GM18505 (cell line): ENCODE data around the gene GLI1.

ENCODE experiments used
- ATAC-seq: cut with Tn5 transposase; IDR thresholded peaks from one replicate; pipeline ENCODE4 v1.9.1; 2021; ENCODE audit not compliant: unreplicated experiment
- POLR2A ChIP-seq: IDR thresholded peaks from 4 replicates; pipeline ENCODE4 v1.6.1; 2011; ENCODE audit warnings: borderline replicate concordance; ENCODE audit not compliant: insufficient read depth, insufficient read length; ENCODE audit errors: extremely low read depth

GLI1 gene

DNA sequence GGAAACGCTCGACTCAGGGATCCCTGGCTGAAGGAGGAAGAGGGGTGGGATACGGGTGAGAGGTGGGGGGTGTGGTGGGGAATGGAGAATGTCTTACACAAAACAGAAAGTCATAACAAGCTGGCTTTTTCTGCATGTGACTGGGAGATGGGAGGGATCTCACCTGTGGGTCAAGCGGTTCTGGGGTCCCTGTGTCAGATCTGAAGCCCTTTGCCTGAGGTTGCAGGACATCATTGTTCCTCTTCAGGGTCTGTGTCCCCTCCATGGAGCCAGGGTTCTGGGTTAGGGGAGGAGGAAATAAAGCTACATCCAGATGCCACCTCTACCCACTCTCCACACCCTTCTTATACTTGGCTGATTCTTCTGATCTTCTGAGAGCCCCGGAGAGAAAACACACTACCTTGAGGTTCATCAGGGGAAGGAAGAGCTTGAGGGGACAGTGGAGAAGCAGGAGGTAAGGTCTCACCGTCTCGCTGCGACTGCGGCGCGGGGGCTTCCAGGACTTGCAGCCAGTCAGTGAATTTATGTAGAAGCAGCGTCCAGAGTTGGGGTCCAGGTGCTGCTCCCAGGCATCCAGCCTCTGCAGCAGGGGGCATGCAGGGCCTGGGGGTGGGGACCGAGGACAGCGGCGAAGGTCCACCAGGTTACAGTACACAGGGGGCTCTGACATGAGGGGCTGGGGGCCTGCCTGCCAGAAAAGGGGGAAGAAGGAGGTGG is 17.6 kb downstream of the GLI1 start:
- peak; percentile 12 for TF ChIP-seq POLR2A
- no peak for ATAC-seq

GRCh38 chr12:57477710-57478681 is 18.4 kb downstream of the GLI1 start:
- ATAC-seq: no peak

GRCh38 chr12:57479043-57479375 is 19.4 kb downstream of the GLI1 start:
- TF ChIP-seq POLR2A: no peak
- ATAC-seq: no peak

More at GRCh38 chr12:57477710-57478681, 18.4 kb downstream of the GLI1 start:
- TF ChIP-seq POLR2A: peak; percentile 61

- ATAC-seq: peak; percentile 42
- TF ChIP-seq POLR2A: peak; percentile 44
Measured at GRCh38 chr12:57479376-57480115, 20.0 kb downstream of the GLI1 start, which contains the start of gene ARHGAP9. ARHGAP9 (minus strand) TSS chr12:57479866; CDS start chr12:57479406, 460 bp downstream.

DNA sequence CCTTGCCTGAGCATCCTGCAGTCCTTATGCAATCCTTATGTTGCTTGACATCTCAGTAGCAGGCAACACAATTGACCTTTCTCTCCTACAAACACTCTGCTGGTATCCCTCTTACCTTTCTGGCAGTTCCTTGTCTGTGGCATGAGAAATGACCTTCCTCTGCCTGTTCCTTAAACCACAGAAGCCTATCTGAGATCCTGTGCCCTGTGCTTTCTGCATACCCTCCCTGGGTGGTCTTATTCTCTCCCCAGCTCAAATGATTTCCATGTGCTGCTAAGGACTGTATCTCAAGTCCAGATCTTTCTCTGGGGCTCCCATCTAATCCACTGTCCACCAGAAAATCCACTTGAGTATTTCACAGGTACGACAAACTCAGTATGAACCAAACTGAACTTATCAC is 22.1 kb downstream of the GLI1 start:
- no peak for ATAC-seq
- TF ChIP-seq POLR2A: no peak

GRCh38 chr12:57483466-57483865 is 23.9 kb downstream of the GLI1 start:
- ATAC-seq: no peak
- TF ChIP-seq POLR2A: no peak

DNA sequence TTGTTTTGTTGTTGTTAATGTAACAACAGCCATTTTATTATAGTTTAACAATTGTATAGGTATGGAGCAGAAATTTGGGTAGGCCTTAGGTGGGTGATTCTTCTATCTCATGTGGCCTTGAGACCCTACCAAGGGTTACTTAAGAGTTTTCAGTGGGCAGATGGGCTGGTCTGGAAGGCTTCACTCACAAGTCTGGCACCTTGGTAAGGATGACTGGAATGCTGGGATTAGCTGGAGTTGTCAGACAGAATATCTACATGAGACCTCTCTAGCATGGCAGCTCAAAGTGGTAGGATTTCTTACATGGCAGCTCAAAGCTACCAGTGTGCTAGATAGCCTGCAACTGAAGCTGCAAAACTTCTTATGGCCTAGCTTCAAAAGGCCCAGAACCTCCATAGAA is 26.1 kb downstream of the GLI1 start:
- TF ChIP-seq POLR2A: no peak
- ATAC-seq: no peak

DNA sequence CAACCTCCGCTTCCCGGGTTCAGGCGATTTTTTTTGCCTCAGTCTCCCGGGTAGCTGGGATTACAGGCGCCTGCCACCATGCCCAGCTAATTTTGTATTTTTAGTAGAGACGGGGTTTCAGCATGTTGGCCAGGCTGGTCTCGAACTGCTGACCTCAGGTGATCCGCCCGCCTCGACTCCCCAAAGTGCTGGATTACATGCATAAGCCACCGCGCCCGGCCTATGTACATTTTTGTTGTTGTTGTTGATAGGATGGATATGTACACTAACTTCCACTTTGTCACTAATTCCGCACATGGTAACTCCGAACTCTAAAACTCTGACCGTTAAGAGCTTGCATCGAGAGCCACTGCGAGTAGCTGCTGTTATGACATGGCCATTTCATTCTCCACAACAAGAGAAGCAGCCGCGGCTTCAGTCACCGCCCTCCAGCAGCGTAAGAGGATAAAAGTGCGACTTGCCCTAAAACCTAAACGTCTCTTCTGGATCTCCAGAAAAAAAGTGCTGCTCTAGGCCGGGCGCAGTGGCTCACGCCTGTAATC is 27.5 kb downstream of the GLI1 start:
- no peak for TF ChIP-seq POLR2A
- no peak for ATAC-seq

DNA sequence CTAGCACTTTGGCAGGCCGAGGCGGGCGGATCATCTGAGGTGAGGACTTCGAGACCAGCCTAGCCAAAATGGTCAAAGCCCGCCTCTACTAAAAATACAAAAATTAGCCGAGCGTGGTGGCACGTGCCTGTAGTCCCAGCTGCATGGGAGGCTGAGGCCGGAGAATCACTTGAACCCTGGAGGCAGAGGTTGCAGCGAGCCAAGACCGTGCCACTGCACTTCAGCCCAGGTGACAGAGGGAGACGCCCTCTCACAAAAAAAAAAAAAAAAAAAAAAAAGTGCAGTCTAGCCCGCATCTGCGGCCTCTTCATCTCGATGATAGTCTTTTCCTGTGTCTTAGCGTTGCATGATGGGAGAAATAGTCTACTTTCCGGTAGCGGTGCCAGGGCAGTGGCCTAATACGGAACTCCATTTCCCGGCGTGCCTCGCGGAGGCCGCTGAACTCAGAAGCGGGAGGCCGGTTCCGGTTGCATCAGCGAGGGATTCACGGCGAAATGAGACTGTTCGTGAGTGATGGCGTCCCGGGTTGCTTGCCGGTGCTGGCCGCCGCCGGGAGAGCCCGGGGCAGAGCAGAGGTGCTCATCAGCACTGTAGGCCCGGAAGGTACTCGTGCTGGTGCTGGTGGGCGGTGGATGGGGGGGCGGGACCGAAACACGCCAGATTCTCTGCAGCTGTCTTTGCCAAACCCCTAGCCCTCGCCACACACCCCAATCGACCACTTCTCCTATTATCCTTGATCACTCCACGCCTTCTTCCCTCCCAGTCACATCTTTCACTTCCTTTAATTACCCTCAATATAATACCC is 28.2 kb downstream of the GLI1 start, which contains the start of gene MARS1:
TSS of gene MARS1 (plus strand) at position 472 of the 805 bp plus-strand sequence. CDS start at position 495, 23 bp downstream.
- peak; percentile 96 for ATAC-seq
- peak; percentile 91 for TF ChIP-seq POLR2A

DNA sequence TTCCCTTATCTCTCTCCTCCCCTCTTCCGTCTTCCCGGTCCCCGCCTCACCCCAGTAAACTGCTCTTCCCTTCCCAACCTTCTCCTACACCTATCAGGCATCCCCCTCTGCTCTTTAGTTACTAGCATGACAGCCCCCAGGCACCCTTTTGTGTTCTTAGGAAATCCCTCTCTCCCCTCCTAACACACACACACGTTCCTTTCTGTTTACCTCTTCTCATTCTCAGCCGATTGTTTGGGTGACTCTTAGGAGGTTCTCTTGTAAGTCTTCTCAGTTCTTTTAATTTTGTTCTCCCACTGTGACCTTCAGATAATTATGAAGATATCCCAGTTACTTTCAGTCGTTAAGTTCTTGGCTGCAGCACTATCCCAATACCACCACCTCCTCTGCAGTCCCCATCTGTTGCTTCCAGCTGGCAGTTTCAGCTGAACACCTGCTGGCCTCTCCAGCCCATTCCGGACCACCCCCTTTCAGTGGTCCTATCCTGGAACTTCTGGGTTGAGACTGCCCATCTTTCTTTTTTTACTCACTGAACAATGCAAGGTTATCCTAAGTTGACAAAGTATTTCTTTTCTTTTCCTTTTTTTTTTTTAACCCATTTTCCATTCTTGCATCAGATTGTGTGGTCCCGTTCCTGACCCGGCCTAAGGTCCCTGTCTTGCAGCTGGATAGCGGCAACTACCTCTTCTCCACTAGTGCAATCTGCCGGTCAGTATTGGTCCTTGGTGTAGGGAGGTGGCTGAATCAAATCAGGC is 29.0 kb downstream of the GLI1 start:
- TF ChIP-seq POLR2A: no peak
- peak; percentile 13 for ATAC-seq

DNA sequence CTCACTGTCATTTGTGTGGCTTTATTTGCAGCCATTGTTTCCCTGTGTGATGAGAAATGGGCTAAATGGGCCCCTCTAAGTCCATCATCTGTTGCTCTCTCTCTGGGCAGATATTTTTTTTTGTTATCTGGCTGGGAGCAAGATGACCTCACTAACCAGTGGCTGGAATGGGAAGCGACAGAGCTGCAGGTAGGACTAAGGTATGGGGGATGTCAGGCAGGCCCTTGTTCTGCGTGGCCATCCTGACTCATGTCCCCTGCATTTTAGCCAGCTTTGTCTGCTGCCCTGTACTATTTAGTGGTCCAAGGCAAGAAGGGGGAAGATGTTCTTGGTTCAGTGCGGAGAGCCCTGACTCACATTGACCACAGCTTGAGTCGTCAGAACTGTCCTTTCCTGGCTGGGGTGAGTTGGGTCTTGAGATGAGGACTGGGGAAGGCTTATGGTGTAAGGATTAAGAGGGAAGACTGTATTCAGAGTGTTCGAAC is 29.6 kb downstream of the GLI1 start:
- no peak for TF ChIP-seq POLR2A
- ATAC-seq: no peak
